AG20443 (cell line): ENCODE results near the gene SCG3.
A peak's percentile ranks its signal among the peaks of the same experiment; 100 is the strongest.

Experiments used
- DNase-seq: peaks from one replicate; pipeline ENCODE4 v3.0.0; 2012; ENCODE audit warnings: low spot score, mixed read lengths

SCG3 gene

DNA sequence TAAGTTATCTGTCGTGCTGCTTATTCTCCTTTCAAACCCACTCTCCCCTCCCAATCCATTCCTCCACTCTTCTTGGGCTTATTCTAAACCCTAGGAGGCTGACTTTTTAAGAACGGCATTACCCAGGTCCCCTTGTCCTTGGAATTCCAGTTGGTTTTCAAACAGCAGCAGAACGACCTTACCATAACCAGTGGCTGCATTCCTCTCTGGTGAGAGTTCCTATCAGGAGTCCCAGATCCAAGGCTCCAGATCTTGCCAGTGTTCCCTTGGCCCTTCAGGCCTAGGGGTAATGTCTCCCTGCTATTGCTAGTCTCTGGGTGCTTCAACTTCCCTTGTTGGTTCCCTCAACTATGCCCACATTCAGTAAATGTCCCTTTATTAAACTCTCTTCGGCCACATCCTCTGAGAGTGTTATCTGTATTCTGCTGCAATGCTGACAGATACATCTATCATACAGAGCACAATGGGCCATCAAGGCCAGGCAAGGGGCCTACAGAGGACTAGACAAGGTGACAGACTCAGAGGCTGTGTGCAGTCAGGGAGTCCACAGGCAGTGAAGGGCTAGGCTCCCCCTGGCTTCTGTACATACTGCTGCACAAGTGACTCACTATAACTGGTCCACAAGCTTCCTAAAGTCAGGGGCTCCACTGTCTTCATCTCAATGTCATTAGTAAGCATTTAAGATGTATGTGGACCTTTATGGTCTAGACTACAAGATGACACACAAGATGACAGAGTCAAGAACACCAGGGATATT, 46.0 kb downstream of the SCG3 start:
- DNase-seq, result peak; percentile 51

DNA sequence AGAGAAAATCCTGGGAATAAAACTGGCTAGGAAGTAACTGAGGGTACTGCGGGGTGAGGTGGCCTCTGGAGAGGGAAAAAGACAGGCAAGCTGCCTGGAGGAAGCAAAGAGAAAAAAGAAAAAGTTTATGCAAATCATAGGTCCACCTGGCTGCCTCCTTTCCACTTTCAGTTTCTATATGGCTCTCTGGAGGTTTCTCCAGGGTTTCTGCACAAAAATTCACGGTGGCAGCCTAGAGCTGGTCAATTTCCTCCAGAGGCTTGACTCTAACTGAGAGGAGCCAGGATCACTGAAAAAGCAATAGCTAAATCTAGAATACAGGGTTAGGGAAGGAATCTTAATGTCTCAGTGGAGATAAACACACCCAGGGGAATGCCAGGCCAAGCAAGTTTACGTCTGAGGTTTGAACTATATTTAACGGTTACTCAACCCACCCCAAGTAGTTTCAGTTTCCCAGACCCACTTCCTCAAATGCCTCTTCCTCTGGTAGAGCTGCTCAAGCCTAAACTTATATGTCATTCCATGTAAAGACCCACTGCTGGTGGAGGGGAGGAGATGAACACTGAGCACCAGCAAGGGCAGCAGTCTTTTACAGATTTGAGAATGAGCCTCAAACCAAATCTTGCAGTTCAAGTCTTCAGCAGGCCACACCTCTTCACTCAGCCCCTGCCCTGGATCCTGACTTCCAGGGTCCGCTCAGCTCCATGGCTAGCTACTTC, 50.4 kb downstream of the SCG3 start:
- no peak for DNase-seq

DNA sequence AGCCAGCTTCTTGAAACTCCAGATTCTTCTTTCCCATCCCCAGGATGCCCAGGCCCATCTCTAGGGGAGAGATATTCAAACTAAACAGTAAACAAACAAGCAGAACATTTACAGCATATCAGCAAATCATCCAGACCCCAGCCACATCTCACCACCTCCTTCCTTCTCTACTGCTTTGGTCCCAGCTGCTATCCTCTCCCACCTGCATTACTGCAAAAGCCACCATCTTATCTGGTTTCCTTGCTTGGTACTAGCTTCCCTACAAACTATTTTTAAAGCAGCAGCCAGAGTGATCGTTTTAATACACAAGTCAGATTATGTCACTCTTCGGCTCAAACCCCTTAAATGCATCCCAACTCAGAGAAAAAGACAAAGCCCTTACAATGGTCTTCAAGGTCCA, 51.3 kb downstream of the SCG3 start:
- no peak for DNase-seq

DNA sequence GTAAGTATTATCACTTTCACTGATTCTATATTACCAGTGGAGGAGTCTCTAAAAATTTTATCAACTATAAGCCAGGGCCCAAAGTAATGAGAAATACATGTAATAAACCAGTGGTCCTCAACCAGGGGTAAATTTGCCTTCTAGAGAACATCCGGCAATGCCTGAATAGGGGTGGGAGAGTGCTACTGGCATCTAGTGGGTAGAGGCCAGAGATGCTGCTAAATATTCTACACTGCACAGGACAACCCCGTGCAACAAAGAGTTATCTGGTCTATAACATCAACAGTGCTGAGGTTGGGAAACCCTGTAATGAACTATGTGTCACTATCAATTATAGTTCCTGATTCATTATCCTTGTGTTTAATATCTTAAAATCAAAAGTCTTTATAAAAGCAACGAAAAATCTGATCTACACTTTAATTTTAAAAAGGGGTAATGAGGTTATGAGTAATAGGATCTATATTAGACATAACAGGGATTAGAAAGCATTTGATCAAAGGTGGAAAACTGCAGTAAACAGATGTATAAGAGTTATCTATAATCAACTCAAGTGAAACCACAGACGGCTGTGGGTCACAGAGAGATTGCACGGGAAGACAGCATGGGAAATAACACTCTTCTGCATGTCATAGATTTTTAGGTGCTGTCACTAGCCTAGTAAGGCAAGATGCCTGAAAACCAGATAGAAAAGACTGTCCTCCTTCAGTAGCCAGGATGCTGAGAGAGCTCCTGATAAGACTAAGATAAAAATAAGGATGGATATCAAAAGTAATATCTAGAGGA, 54.1 kb downstream of the SCG3 start:
- DNase-seq, result no peak

DNA sequence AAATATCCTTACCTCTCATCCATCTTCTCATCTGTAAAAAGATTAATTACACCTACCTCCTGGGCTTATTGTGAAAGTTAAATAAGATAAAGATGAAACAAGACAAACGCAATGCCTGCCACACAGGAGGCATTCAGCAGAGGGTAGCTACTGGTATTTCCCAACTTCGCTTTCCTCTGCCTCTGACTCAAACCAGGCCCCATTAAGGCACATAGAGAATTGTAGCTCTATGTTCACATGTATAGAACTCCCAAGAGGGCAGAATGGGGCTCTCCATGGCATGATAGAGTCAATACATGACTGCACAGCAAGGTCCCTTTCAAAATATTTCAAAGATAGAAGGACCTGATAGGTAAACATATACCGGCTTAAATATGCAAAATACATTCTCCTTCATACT, 54.8 kb downstream of the SCG3 start:
- no peak for DNase-seq

DNA sequence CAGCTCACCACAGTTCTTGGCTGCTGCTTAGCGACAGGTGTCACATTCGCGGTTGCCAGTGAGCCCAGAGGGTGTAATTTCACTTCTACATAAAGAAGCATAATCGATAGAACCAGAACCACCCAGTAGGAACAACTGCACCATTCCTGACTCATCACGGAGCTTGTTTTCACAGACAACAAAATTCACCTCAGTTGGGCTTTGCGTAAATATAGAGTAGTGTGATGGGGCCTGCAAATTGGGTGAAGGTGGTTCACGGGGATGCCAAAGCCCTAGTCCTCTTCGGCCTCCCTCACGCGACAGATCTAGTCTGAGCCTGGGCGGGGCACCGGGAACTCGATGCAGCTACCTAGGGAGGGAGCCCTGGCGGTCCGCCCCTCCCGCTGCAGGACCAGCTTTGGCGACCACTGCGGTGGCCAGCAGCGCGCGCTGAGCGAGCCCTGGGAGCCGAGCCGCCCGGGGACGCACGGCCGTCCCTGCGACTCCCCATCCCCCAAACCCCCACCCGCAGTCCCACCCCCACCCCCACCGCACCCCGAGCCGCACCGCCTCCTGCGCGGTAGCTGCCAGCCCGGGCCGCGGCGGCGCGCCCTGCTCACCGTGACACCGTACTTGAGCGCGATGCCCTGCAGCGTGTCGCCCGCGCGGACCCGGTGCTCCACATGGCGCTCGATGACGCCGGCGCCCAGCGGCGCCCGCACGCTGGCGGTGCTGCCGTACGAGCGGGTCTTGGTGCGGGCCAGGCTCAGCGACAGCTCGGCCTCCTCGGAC, 55.6 kb downstream of the SCG3 start:
- DNase-seq, result peak; percentile 53

DNA sequence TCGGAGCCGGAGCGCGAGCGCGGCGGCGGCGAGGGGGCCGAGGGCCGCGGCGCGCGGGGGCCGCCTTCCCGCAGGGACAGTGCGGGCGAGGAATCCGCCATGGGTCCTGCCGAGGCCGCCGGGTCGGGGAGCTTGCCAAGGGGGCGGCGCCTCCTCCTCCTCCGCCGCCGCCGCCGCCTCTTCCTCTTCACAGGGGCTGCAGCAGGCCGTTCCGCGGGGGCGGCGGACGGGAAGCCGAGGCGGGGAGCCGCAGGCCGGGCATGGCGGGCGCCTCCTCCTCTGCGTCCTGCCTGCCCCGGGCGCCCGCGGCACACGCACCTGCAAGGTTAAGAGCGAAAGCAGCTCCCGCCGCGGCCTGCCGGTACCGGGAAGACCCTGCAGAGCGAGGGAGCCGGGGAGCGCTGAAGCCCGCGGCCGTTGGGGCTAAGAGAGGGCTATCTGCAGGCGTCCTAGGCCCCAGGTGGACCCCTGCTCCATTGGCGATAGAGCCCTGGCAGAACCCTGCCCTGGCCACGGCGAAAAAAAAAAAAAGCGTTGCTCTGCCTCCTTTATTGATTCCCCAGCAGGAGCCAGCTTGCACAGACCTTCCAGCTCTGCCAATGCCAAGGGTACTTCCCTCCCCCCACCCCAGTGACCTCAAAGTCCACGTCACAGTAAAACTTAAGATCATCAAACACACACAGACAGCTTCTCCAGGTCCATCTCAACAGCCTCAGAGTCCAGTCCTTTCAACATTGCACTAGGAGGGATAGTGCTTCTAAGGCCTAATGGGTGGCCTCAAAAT, 56.4 kb downstream of the SCG3 start, which contains the start of gene LYSMD2:
Gene LYSMD2 (minus strand): TSS at position 134 of the 784 bp plus-strand sequence. CDS start 33 bp downstream, at position 101.
- DNase-seq, result peak; percentile 81

DNA sequence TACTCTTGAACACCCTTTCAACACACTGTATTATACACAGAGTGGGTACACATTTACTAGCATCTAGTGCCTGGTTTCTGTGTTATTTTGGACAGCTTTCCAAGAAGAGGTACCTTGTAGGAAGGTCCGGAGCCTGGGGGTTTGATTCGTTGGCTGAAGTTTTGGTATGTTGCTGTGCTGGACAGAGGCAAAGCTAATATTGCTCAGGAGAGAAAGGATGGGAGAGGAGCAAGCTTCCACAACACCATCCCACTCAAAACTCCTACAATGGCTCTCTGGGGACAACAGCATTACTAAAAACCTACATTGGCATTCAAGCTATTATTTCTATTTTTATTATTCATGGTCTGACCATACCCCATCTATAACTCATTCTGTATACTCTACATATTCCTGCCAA, 57.2 kb downstream of the SCG3 start:
- DNase-seq, result no peak

DNA sequence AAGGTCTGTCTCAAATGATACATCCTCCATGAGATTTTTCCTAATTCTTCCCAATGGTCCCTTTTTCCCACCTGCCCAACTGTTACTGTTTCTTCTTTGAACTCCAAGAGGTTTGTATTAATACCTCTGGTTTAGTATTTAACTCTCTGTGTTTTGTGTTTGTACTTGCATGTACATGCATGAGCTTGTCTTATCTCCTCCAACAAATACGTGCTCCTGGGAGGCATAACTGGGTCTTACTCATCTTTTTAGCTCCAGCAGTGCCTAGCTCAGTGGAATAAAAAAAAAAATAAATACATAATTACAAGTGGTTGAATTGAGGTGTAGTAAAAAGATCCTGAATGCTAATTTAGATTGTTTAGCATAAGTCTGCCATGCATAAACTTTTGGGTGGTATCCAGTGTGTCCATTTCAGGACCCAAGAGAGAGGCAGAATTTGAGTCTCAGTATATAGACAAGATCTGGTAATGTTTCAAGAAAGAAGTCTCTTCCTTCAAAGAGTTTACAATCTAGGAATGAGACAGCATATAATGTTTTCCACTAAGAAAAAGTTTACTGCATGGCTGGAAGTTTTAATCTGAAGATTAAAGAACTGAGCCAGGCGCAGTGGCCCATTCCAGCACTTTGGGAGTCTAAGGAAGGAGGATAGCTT, 57.9 kb downstream of the SCG3 start:
- no peak for DNase-seq

DNA sequence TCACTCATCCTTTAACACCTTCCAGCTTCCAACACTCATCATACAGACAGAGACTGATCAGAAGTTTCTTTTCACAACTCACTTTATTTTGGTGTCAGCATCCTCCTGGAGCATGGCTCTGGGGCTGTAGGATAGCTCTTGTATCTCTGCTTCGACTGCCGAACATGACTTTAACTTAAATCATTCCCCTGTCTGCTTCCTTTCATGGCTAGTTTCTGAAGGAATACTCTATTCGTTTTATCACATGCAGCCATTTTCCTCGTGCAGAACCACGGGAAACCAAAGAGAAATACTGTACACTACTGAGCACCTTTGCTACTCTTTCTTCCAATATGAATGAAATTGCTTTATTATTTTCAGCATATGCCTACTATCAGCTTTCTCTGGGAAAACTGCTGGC, 68.0 kb downstream of the SCG3 start:
- DNase-seq, result no peak

DNA sequence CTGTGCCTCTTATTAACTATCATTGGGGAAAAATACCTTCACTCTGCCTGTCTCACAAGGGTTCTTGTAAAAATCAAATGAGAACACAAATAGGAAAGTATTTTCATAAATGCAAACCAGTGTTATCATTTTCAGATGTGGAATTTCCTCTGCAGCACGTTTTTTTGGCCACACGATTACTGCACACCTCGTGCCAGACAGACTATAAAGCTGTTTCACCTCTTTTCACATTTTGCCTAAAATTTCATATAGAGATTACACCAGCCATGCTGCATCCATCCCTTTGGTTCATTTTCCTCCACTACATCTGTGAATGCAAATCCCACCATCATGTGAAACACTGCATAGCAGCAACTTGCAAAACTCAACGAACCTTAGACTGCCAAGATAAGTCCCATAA, 68.9 kb downstream of the SCG3 start:
- DNase-seq, result no peak

DNA sequence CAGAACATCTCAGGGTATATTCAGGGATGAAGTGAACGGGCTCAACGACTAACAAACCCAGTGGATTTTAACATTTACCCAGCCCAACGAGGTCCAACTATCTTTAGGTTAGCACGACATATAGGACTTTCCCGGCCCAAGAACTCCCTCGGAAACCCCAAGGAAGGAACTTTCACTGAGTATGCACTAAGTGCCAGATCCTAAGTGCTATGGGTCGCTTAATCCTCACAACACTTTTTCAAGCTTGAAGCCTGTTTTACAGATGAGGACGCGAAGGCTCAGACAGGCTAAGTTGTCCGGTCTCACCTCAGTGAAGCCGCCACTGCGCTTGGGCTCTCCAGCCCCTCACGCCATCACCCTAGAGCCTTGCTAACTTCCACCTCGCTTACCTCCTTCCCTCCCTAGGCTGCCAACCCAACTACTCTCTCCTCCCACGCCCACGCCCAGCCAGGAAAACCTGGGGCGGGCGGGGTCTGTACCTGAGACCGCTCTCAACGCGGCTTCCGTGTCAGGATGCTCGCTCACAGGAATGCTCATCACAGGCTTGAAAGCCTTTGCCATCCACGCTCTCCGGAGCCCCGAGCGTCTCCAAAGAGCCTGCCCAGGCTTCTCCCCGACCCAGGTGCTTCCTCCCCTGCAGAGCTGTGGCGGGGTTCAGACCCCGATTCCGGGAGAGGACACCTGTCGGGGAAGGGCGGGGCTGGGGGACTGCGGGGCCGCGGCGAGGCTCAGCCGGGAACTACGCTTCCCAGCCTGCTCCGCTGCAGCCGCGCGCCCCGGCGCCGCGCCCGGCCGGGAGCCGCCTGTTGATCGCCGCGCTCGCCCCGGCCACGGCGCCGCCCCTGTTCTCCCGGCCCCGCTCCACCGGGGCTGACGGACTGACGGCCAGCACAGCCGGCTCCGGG, 69.7 kb downstream of the SCG3 start, which contains the start of gene TMOD2:
Gene TMOD2 (plus strand): TSS at position 806 of the 905 bp plus-strand sequence. CDS start 14,845 bp downstream, outside the sequence.
- peak; percentile 85 for DNase-seq

DNA sequence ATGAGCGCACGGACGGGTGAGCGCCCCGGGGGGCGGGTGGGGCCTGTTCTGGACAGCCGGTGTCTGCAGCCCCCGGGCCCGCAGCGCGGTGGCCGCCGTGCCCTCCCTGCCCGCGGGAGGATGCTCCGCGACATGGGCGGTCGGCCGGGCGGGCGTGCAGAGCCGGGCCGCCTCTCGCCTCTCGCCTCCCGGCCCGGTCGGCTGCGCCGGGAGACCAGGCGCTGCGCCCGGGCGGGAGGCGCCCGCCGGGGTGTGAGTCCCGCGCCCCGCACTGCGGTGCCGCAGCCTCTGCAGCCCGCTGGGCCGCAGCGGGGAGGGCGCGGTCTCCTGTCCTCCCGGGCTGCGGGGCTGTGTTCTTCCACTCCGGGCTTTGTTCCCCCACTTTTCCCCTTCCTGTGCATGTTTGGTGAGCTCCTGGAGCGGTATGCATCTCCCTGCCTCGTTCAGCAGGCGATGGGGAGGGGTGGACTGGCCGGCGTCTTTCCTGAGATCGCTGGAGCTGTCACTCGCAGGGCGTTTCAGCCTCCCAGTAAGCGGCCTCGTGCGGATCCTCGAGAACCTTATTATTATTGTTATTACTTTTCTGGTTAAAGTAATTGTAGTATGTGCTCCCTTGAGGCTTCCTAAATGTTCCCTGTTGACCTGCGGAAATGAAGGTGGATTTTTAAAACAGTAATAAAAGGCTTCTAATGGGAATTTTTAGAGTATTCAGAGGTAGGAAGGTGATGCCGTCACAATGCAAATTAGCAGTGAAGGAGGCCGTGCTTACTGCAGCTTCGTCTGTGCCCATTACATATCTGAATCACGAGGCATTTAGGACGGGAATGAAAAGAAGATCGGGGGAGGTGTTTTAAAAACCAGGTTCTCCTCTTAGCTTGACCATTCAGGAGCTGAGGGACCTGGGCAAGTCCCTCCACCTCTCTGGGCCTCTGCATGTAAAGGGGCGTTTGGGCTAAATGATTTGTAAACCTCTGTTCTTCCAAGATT, 70.7 kb downstream of the SCG3 start:
- DNase-seq, result peak; percentile 51

DNA sequence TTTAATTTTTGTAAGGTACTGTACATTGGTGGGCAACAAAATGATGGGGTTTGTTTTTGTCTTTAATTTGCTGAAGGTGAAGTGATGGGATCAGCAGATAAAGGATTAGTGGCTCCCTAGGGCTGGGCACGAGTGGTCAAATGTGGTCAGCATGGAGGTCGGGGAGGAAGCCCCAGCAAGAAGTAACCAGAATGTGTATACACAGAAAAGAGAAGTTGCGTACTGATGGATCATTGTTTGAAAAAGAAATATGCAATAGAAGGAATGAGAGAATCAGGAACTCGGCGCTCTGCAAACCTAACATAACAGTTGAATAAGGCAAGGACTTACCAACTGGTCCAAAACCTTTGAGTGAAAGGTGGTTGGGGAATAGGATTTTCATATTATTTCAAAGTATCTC, 71.6 kb downstream of the SCG3 start:
- DNase-seq, result no peak

DNA sequence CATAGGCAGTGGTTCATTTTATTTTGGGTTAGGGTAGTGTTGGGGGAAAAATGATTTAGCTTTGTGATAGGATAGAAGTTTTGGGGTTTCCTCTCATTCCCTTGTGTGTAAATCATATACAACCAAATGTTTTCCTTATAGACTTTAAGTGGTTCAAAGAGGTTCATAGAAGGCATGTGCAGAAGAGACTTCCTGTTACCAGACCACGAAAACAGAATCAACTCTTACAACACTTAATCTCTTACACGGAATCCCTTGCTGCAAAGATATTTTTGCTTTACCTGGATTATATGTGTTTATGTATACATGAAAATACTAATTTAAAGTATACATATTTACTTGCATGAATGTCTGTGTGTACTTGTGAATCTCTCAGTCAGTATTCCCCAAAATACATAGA, 73.0 kb downstream of the SCG3 start:
- DNase-seq, result no peak

DNA sequence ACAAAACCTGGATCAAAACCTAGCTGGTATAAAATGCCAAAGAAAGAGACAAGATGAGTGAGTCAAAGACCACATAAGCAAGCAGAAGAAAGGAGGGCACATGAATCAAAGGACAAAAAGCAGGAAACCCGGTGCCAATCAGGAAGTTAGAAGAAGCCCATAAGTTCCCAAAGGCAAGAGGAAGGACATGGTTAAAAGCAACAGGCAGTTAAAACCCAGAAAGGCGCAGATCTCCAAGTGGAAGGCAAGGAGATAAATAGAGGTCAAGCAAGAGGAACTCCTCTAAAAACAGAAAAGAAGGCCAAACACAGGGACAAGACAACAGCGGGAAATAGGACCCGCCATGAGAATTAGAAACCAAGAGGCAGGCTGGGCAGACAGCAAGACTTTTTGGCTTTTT, 74.5 kb downstream of the SCG3 start:
- DNase-seq, result no peak

DNA sequence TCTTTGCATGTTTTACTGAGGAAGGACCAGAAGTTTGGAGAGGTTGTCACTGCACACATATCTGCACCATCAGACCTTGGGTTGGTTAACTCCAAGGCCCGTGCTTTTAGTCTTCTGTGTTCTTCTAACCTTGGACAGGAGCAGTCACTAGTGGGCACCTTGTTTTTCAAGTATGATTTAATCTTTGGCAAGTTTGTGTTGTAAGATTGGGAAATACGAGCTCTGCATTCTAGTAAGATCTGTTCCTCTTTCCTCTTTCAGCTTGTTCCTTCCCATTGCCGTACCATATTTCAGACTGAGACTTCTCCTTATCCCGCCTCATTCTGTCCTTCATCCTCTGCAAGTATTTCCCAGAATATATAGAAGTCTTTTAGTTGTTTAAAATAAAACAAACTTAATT, 75.2 kb downstream of the SCG3 start:
- DNase-seq, result no peak

DNA sequence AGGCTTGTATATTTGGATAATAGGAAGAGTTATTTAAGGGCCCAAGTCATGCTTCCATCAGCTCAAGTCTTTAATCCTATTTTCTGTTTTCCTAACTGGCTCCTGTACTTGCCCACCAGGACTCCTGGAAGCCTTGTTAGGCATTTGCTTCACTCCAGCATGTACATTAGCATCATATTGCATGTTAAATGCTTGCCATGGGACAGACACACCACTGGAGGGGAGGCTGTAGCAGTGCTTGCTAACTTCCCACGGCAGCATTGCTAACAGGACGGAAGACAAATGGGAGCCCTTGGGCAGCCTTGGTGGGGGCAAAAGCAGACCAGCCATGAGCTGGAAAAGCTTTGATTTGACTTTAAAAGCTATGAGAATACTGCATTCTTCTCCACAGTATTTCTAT, 76.1 kb downstream of the SCG3 start:
- no peak for DNase-seq
